GM19438 (cell line): ENCODE measurements around the gene DICER1.

Experiments used
- ATAC-seq: cut with Tn5 transposase; IDR thresholded peaks from one replicate; pipeline ENCODE4 v1.9.1; 2021; ENCODE audit warnings: low read depth; ENCODE audit not compliant: unreplicated experiment

Gene DICER1

GRCh38 chr14:95097385-95097784 is 59.9 kb downstream of the DICER1 start:
- no peak for ATAC-seq

DNA sequence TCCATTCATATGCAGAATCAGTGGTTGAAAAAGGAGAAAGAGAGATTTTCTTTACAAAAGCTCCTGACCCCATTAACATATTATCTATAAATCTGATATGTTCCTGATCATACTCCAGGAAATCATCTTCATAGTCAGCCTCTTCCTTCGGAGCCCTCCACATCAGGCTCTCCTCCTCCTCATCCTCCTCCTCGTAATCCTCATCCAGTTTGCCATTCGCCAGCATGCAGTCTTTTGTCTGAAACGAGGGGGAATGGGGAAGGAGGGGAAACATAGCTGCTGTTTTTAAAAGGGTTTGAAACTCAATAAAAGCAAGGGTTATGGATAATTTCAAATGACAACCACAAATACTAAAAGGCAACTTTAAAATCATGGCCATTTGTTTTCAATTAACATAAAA is 60.9 kb downstream of the DICER1 start:
- ATAC-seq, result no peak

- ATAC-seq, result no peak
Measured at GRCh38 chr14:95095996-95096395, 61.3 kb downstream of the DICER1 start.

DNA sequence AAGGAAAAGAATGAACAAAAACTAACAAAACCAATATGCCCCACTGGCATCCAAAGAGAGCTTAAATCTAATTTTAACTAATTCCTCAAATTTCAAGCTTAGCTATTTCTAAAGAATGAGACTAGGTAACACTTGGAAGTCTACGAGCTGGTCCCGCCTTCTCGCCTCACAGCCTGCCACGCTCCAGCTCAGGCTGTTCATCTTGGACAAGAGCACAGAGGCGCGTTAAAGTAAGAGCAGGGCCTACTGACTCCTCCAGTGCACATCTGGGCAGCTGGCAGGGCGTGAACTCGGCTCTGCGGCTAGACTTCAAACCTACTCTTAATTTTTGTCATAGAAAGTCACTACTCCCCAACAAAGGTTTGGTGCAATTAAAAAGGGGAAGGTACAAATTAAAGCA is 64.6 kb downstream of the DICER1 start:
- no peak for ATAC-seq

- ATAC-seq, result no peak
Measured at GRCh38 chr14:95091581-95091980, 65.7 kb downstream of the DICER1 start.

DNA sequence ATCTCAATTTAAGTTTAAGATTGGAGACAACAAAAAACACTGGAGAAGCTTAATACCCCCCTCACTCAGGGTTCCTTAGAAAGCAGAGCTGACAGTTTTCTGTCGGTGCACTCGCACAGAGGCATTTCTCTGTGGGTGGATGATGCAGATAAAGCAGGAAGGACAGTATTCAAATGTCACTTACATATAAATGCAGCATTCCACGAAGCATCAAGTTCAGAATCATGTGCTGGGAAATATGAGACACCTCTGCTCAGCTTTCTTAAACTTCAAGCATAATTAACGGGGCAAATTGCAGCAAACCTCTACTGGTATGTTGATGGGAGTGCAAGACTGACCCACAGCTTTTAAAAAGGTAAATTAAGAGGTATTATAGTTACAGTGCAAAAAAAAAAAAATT is 68.7 kb downstream of the DICER1 start:
- no peak for ATAC-seq

DNA sequence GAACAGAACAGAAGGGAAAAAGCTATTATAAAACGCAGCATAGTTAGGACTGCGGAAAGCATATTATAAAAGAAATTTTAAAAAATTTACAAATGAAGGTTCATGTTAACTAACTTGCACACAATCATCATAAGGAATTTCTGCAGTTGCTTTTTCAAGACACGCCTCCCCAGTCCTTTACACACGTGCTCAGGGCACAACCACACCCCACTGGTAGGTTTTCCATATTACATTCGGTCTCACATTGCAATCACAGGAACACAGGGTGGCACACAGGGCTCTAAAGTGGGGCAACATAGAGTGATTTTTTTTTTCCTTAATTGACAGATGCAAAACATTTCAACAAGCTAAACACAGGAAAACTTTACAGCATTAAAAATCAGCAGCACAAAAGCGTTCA is 69.7 kb downstream of the DICER1 start:
- no peak for ATAC-seq

GRCh38 chr14:95085321-95085720 is 72.0 kb downstream of the DICER1 start:
- no peak for ATAC-seq

DNA sequence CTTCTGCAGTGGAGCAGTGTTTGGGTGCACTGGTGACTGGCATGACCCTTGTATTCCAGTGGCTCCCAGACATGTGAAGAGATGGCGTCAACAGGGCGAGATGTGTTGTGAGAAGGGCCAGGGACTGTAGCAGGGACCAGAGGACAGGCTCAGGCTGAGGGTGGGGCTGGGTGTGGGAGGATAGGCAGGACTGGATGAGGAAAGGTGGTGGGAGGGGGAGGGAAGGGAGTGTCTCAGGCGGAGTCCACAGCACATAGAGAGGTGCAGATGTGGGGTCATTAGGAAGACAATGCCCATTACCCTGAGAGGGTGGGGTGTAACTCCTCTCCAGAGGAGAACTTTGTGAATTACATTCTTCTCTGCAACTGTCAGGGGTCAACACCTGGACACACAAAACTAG is 78.5 kb downstream of the DICER1 start:
- ATAC-seq, result no peak

DNA sequence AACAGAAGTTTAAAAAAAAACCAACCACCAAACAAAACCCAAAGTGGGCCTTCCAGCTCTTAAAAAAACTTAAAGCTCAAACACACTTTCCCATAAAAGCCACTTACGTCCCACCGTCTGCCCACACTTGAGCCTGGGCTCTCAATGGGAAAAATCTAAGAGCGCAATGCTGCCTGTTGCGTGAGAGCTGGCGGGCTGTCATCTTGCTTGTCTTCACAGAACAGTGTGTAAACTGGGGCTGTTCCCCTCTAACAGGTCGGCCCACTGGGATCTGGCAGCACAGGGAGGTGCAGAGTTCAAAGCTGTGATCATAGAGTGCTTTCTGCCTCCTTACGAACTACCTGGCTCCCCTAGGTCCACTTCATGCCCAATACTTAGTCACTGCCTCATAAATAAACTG is 80.0 kb downstream of the DICER1 start:
- no peak for ATAC-seq

- ATAC-seq, result no peak
Measured at GRCh38 chr14:95075789-95076188, 81.5 kb downstream of the DICER1 start.

DNA sequence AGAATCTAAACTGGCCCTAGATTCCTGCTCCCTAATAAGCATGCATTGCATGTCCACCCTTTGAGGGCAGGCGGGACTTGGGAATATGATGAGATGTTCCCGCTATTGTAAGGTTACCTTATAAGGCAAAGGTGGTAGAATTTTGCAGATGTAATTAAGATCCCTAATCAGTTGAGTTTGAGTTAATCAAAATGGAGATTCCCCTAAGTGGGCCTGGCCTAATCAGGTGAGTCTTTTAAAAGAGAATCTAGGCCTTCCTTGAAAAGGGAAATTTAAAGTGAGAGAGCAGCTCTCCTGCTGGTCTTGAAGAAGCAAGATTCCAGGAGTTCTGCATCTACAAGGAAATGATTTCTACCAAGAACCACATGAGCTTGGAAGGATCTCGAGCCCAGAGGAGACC is 83.4 kb downstream of the DICER1 start:
- ATAC-seq, result no peak

- no peak for ATAC-seq
Measured at GRCh38 chr14:95072310-95072905, 84.9 kb downstream of the DICER1 start.

- ATAC-seq, result no peak
Measured at GRCh38 chr14:95071649-95072280, 85.6 kb downstream of the DICER1 start.

DNA sequence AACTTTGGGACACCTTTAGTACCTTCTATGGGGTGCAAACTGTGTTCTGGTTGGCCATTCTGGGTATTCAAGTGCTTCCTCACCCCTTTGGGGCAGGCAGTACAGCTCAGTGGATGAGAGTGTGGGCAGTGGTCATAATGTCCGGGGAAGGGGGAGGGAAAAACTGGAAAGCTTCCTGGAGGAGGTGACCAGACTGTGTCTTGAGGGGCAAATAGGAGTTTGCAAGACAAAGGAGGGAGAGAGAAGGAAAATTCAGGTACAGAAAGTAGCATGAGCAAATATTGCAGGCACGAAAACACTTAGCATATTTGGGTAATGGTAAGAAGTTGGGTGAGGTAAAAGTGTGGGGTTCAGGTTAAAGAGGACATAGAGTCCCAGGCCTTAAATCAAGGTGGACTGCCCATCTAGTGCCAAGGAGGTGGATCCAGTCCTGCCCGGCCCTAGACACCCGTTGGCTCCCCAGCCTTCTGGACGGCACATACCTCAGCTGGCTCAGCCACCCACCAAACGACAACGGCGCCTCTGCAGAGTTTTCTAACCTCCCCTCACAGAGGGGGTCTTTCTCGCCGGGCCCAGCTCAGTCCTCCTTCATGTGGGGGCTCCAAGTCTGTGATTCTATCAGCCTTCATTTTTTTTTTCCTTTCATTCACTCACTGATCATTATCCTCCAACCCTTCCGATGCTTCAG is 86.4 kb downstream of the DICER1 start:
- ATAC-seq, result no peak

GRCh38 chr14:95069547-95069946 is 87.8 kb downstream of the DICER1 start:
- ATAC-seq, result no peak

DNA sequence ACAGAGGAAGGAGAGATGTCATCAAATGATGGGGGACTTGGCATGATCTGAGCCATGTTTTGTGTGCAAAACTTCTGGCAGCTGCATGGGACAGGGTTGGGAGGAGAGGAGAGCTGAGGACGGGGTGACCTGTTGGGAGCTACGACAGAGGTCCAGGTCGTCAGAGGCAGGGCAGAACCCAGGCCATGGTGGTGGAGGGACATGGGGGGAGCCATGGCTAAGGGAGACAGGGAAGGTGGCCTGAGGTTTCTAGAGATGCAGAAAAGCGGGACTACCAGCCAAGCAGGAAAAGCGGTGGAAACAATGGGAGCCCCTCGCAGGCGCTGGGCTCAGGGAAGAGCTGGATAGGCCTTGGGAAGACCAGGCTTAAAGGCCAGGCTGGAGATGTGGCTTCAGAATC is 88.3 kb downstream of the DICER1 start:
- ATAC-seq, result no peak

GRCh38 chr14:95068521-95068920 is 88.8 kb downstream of the DICER1 start:
- no peak for ATAC-seq

DNA sequence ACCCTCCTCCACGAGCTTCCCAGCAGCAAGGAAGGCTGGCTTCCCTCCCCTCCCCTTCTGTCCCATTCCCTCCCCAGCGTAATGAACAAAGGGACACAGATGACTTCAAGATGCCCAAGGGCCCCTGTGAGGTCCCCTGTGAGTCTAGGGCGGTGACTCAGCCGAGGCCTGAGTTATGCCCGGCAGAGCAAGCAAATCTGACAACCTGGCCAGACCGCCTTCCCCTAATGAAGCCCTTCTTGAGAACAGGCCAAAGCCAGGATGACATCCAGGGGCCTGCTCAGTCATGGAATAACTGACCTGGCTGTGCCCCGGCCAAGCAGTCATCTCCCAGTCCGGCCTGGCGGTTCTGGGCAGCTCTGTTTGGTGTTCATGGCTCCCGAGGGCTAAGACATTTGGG is 89.2 kb downstream of the DICER1 start:
- ATAC-seq, result no peak

GRCh38 chr14:95067526-95067925 is 89.8 kb downstream of the DICER1 start:
- ATAC-seq, result no peak

DNA sequence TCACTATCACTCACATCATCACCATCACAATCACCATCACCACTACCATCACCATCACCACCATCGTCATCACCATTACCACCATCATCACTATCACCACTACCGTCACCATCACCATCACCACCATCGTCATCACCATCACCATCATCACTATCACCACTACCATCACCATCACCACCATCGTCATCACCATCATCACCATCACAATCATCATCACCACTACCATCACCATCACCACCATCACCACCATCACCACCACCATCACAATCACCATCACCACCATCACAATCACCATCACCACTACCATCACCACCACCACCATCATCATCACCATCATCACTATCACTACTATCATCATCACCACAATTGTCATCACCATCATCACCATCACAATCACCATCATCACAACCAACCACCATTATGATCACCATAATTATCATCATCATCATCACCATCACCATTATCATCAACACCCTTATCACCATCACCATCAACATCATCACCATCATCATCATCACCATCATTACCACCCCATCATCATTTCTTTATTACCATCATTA is 90.8 kb downstream of the DICER1 start:
- no peak for ATAC-seq

GRCh38 chr14:95065411-95065810 is 91.9 kb downstream of the DICER1 start:
- ATAC-seq, result no peak
